HepG2 (cell line): ENCODE data around the gene SRD5A3. TPM values are rescaled to one million over a fixed set of nuclear protein-coding genes. Genes with fewer than 3 reads are reported as not detected.

Experiments used
- BORCS8-MEF2B ChIP-seq: sonication (generic); formaldehyde crosslinking; IDR thresholded peaks from 2 replicates; pipeline ENCODE4 v1.8.0; 2022; ENCODE audit warnings: mild to moderate bottlenecking, missing genetic modification reagents
- CREM ChIP-seq, 2 experiments: sonication (generic) in 1 of 2; formaldehyde crosslinking in 1 of 2; IDR thresholded peaks; 2 replicates each; pipeline versions ENCODE4 v1.4.0 to v1.6.1; 2016 to 2020; ENCODE audit warnings: antibody characterized with exemption in 1 of 2, mild to moderate bottlenecking in 1 of 2, missing genetic modification reagents in 1 of 2
- HDAC2 ChIP-seq: sonication (generic); formaldehyde crosslinking; IDR thresholded peaks from 2 replicates; pipeline ENCODE4 v1.4.0; 2020; ENCODE audit warnings: missing genetic modification reagents
- HNF4A ChIP-seq: sonication (generic); formaldehyde crosslinking; IDR thresholded peaks from 2 replicates; pipeline ENCODE4 v1.4.0; 2020; ENCODE audit warnings: missing genetic modification reagents
- HNRNPUL1 ChIP-seq: fragments of 200-400 bp; formaldehyde crosslinking; IDR thresholded peaks from 2 replicates; pipeline ENCODE4 v1.6.1; 2017; ENCODE audit warnings: low read depth, mild to moderate bottlenecking, low read length, moderate library complexity
- KAT2B ChIP-seq: fragments of 150-350 bp; IDR thresholded peaks from 2 replicates; pipeline ENCODE4 v1.6.1; 2014; ENCODE audit warnings: low read depth, low read length, borderline replicate concordance
- KLF15 ChIP-seq: sonication (generic); formaldehyde crosslinking; IDR thresholded peaks from 2 replicates; pipeline ENCODE4 v1.8.1; 2023; ENCODE audit warnings: borderline replicate concordance, mild to moderate bottlenecking, inconsistent platforms, missing genetic modification reagents, mixed read lengths
- SIX1 ChIP-seq: sonication (generic); formaldehyde crosslinking; IDR thresholded peaks from 2 replicates; pipeline ENCODE4 v1.4.0; 2020; ENCODE audit warnings: missing genetic modification reagents, borderline replicate concordance
- ZNF225 ChIP-seq: sonication (generic); formaldehyde crosslinking; IDR thresholded peaks from 2 replicates; pipeline ENCODE4 v1.4.0; 2020; ENCODE audit warnings: mild to moderate bottlenecking, missing genetic modification reagents
- ZNF24 ChIP-seq: fragments of 450-650 bp; IDR thresholded peaks from 2 replicates; pipeline ENCODE4 v1.6.1; 2017; ENCODE audit warnings: antibody characterized with exemption, mild to moderate bottlenecking
- ZNF33B ChIP-seq: sonication (generic); formaldehyde crosslinking; IDR thresholded peaks from 2 replicates; pipeline ENCODE4 v1.5.1; 2020; ENCODE audit warnings: mild to moderate bottlenecking, missing genetic modification reagents
- ZNF460 ChIP-seq: sonication (generic); formaldehyde crosslinking; IDR thresholded peaks from 2 replicates; pipeline ENCODE4 v1.5.1; 2020; ENCODE audit warnings: missing genetic modification reagents, mild to moderate bottlenecking, borderline replicate concordance
- ZNF552 ChIP-seq: sonication (generic); formaldehyde crosslinking; IDR thresholded peaks from 2 replicates; pipeline ENCODE4 v1.9.0; 2022; ENCODE audit warnings: missing genetic modification reagents, mild to moderate bottlenecking, borderline replicate concordance
- ZNF607 ChIP-seq: sonication (generic); formaldehyde crosslinking; IDR thresholded peaks from 2 replicates; pipeline ENCODE4 v1.5.1; 2020; ENCODE audit warnings: missing genetic modification reagents, mild to moderate bottlenecking, borderline replicate concordance
- ZNF644 ChIP-seq: IDR thresholded peaks from 2 replicates; pipeline ENCODE4 v1.6.1; 2016; ENCODE audit warnings: low read depth
- ZNF703 ChIP-seq: sonication (generic); formaldehyde crosslinking; IDR thresholded peaks from 2 replicates; pipeline ENCODE4 v1.5.1; 2020; ENCODE audit warnings: missing genetic modification reagents, mild to moderate bottlenecking, moderate library complexity, borderline replicate concordance
- ZNF724P ChIP-seq: sonication (generic); formaldehyde crosslinking; IDR thresholded peaks from 2 replicates; pipeline ENCODE4 v1.8.0; 2022; ENCODE audit warnings: missing genetic modification reagents, borderline replicate concordance
- ZSCAN29 ChIP-seq: sonication (generic); formaldehyde crosslinking; conservative IDR thresholded peaks from 2 replicates; pipeline ENCODE4 v1.4.0; 2020; ENCODE audit warnings: mild to moderate bottlenecking, missing genetic modification reagents
- polyA plus RNA-seq, 8 experiments: library from polyadenylated mRNA; depleted of rRNA in 3 of 8; stranded (reverse) in 7 of 8; unstranded in 1 of 8; fragments of >200 nt; fragmentation: Illumina TruSeq in 4 of 8; extraction: Trizol in 4 of 8; gene quantifications; 2 replicates each; pipeline versions ENCODE4 v1.2.1 to v1.2.3, GENCODE V29; 2011 to 2016; ENCODE audit warnings: low read depth in 4 of 8, missing spikeins in 1 of 8, mixed read lengths in 1 of 8; ENCODE audit not compliant: insufficient read depth in 1 of 8
- total RNA-seq, 5 experiments: library from RNA; depleted of rRNA; stranded (reverse); fragments of >200 nt; fragmentation: Illumina TruSeq; extraction: Trizol; gene quantifications; 2 replicates each; pipeline ENCODE4 v1.2.3, GENCODE V29; 2016; ENCODE audit warnings: low read depth in 1 of 5
- TF ChIP-seq, protein P1 (sequence below): sonication (generic); formaldehyde crosslinking; conservative IDR thresholded peaks from 2 replicates; pipeline ENCODE4 v1.8.0; 2022; ENCODE audit warnings: missing genetic modification reagents
- TF ChIP-seq, protein P2 (sequence below): sonication (generic); formaldehyde crosslinking; IDR thresholded peaks from 2 replicates; pipeline ENCODE4 v1.4.0; 2020; ENCODE audit warnings: missing genetic modification reagents
- TF ChIP-seq, protein P3 (sequence below): sonication (generic); formaldehyde crosslinking; IDR thresholded peaks from 2 replicates; pipeline ENCODE4 v1.5.0; 2020; ENCODE audit warnings: missing genetic modification reagents
- TF ChIP-seq, protein P4 (sequence below): sonication (generic); formaldehyde crosslinking; IDR thresholded peaks from 2 replicates; pipeline ENCODE4 v1.9.0; 2022; ENCODE audit warnings: missing genetic modification reagents, mild to moderate bottlenecking, borderline replicate concordance

SRD5A3 gene
- total and polyA plus RNA-seq, 2 of the 13 experiments (the other 11 are each of a cell fraction or from before 2014, with no cell fraction given): 12.4 to 18.4 TPM

DNA sequence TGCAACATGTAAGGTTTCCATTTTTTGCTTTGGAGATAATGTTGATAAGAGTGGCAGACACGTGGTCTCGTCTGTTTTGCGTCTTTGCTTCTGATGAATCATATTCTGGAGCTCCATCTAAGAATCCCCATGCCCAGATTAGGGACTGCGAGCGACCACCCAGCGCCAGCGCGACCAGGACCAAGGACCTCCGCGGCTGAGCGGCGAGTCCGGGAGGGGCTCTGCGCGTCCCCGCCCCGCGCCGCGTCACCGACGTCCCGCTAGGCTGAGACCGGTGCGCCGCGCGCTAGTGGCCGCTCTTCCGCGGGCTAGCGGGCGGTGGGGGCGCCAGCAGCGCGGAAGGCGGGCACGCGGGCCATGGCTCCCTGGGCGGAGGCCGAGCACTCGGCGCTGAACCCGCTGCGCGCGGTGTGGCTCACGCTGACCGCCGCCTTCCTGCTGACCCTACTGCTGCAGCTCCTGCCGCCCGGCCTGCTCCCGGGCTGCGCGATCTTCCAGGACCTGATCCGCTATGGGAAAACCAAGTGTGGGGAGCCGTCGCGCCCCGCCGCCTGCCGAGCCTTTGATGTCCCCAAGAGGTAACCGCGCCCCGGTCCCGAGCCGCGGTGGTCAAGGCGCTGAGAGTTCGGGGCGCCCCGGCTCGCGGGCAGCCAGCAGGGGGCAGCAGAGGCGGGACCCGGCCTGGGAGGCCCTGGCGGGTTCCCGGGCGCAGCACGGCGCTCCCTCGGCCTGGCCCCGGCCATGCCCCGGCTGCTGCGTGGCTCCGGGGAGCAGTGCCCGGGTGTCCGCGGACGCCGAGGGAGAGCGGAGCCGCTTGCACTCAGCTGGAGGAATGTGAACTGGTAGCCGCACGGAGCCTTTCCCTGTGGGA, at the start of gene SRD5A3 (continued):
- no peak for TF ChIP-seq ZSCAN29 (CRISPR knock-in tag)
- TF ChIP-seq HDAC2 (CRISPR knock-in tag): peak; percentile 18; the same call in 1 of the 2 replicates
- TF ChIP-seq BORCS8-MEF2B (CRISPR knock-in tag): peak; percentile 82
- TF ChIP-seq, protein P1, sequence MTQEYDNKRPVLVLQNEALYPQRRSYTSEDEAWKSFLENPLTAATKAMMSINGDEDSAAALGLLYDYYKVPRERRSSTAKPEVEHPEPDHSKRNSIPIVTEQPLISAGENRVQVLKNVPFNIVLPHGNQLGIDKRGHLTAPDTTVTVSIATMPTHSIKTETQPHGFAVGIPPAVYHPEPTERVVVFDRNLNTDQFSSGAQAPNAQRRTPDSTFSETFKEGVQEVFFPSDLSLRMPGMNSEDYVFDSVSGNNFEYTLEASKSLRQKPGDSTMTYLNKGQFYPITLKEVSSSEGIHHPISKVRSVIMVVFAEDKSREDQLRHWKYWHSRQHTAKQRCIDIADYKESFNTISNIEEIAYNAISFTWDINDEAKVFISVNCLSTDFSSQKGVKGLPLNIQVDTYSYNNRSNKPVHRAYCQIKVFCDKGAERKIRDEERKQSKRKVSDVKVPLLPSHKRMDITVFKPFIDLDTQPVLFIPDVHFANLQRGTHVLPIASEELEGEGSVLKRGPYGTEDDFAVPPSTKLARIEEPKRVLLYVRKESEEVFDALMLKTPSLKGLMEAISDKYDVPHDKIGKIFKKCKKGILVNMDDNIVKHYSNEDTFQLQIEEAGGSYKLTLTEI: no peak
- no peak for TF ChIP-seq HNF4A (CRISPR knock-in tag)
- TF ChIP-seq, protein P2, sequence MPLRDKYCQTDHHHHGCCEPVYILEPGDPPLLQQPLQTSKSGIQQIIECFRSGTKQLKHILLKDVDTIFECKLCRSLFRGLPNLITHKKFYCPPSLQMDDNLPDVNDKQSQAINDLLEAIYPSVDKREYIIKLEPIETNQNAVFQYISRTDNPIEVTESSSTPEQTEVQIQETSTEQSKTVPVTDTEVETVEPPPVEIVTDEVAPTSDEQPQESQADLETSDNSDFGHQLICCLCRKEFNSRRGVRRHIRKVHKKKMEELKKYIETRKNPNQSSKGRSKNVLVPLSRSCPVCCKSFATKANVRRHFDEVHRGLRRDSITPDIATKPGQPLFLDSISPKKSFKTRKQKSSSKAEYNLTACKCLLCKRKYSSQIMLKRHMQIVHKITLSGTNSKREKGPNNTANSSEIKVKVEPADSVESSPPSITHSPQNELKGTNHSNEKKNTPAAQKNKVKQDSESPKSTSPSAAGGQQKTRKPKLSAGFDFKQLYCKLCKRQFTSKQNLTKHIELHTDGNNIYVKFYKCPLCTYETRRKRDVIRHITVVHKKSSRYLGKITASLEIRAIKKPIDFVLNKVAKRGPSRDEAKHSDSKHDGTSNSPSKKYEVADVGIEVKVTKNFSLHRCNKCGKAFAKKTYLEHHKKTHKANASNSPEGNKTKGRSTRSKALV (CRISPR knock-in tag): peak; percentile 92
- TF ChIP-seq ZNF607 (CRISPR knock-in tag): peak; percentile 72
- TF ChIP-seq, protein P3, sequence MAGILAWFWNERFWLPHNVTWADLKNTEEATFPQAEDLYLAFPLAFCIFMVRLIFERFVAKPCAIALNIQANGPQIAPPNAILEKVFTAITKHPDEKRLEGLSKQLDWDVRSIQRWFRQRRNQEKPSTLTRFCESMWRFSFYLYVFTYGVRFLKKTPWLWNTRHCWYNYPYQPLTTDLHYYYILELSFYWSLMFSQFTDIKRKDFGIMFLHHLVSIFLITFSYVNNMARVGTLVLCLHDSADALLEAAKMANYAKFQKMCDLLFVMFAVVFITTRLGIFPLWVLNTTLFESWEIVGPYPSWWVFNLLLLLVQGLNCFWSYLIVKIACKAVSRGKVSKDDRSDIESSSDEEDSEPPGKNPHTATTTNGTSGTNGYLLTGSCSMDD: no peak
- TF ChIP-seq ZNF33B (CRISPR knock-in tag): no peak; the same call in 1 of the 2 replicates
- no peak for TF ChIP-seq KLF15 (CRISPR knock-in tag)
- no peak for TF ChIP-seq SIX1 (CRISPR knock-in tag)
- TF ChIP-seq ZNF644 (CRISPR knock-in tag): no peak
- peak; percentile 81; the same call in 1 of the 2 replicates for TF ChIP-seq ZNF225 (CRISPR knock-in tag)
- TF ChIP-seq, protein P4, sequence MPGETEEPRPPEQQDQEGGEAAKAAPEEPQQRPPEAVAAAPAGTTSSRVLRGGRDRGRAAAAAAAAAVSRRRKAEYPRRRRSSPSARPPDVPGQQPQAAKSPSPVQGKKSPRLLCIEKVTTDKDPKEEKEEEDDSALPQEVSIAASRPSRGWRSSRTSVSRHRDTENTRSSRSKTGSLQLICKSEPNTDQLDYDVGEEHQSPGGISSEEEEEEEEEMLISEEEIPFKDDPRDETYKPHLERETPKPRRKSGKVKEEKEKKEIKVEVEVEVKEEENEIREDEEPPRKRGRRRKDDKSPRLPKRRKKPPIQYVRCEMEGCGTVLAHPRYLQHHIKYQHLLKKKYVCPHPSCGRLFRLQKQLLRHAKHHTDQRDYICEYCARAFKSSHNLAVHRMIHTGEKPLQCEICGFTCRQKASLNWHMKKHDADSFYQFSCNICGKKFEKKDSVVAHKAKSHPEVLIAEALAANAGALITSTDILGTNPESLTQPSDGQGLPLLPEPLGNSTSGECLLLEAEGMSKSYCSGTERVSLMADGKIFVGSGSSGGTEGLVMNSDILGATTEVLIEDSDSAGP: peak; percentile 87; the same call in 1 of the 2 replicates
- no peak for TF ChIP-seq CREM (IDR thresholded peaks at IDR 0.05)
- TF ChIP-seq CREM (CRISPR knock-in tag; IDR thresholded peaks at IDR 0.05): no peak
- peak; percentile 83; the same call in 1 of the 2 replicates for TF ChIP-seq ZNF724P (CRISPR knock-in tag)
- TF ChIP-seq ZNF24: no peak
- TF ChIP-seq KAT2B: no peak
- no peak for TF ChIP-seq ZNF460 (CRISPR knock-in tag)
- TF ChIP-seq ZNF703 (CRISPR knock-in tag): peak; percentile 47; the same call in 1 of the 2 replicates
- no peak for TF ChIP-seq ZNF552 (CRISPR knock-in tag)
- no peak for TF ChIP-seq HNRNPUL1
